BE2C (cell line): ENCODE results near the gene DCAF5.

Experiments used
- DNase-seq: peaks from one replicate; pipeline ENCODE4 v3.0.0-alpha.2; 2020
- H3K27me3 ChIP-seq: fragments of 250-450 bp; sonication (Bioruptor Pico); 2 replicates; pipeline ENCODE4 v1.5.1; 2020; ENCODE audit warnings: mild to moderate bottlenecking
- H3K36me3 ChIP-seq: fragments of 250-450 bp; sonication (Bioruptor Pico); 2 replicates; pipeline ENCODE4 v1.5.1; 2020; ENCODE audit warnings: mild to moderate bottlenecking
- H3K4me1 ChIP-seq: fragments of 250-450 bp; sonication (Bioruptor Pico); 2 replicates; pipeline ENCODE4 v1.5.1; 2020
- H3K4me3 ChIP-seq: 2 replicates; pipeline ENCODE4 v1.5.1; 2011; ENCODE audit warnings: low read depth, low read length
- H3K9me3 ChIP-seq: fragments of 250-450 bp; sonication (Bioruptor Pico); 2 replicates; pipeline ENCODE4 v1.5.1; 2020
- TF ChIP-seq, protein P1 (sequence below): IDR thresholded peaks from 2 replicates; pipeline ENCODE4 v1.5.1; 2012; ENCODE audit warnings: mild to moderate bottlenecking, low read depth, low read length

The DCAF5 gene

DNA sequence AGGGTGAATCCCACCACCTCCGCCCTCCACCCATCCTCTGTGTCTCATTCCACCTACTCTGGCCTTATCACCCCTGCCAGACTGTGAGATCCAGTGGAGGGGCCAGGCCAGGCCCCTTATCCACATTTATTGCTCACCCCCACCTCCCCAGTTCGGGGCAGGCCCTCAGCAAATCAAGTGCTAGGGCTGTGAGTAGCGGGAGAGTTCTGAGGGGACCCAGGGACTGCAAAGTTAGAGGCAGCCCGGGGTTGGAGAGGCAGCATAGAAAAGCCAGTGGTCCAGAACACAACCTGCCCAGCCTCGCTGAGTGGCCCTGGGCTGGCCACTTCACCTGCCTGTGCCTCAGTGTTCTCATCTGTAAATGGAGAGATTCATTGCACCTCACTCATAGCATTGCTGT lies 146.6 kb downstream of the DCAF5 start:
- Histone ChIP-seq H3K36me3 (no peaks in the 10 kb centered on the region), H3K27me3 (no peaks in the 10 kb centered on the region), H3K9me3 (no peaks in the 10 kb centered on the region), H3K4me1 (peaks cover 15% of the 10 kb centered on the region), H3K4me3 (no peak overlapping the region)
- TF ChIP-seq, protein P1, sequence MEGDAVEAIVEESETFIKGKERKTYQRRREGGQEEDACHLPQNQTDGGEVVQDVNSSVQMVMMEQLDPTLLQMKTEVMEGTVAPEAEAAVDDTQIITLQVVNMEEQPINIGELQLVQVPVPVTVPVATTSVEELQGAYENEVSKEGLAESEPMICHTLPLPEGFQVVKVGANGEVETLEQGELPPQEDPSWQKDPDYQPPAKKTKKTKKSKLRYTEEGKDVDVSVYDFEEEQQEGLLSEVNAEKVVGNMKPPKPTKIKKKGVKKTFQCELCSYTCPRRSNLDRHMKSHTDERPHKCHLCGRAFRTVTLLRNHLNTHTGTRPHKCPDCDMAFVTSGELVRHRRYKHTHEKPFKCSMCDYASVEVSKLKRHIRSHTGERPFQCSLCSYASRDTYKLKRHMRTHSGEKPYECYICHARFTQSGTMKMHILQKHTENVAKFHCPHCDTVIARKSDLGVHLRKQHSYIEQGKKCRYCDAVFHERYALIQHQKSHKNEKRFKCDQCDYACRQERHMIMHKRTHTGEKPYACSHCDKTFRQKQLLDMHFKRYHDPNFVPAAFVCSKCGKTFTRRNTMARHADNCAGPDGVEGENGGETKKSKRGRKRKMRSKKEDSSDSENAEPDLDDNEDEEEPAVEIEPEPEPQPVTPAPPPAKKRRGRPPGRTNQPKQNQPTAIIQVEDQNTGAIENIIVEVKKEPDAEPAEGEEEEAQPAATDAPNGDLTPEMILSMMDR = no peak
- DNase-seq = no peak

DNA sequence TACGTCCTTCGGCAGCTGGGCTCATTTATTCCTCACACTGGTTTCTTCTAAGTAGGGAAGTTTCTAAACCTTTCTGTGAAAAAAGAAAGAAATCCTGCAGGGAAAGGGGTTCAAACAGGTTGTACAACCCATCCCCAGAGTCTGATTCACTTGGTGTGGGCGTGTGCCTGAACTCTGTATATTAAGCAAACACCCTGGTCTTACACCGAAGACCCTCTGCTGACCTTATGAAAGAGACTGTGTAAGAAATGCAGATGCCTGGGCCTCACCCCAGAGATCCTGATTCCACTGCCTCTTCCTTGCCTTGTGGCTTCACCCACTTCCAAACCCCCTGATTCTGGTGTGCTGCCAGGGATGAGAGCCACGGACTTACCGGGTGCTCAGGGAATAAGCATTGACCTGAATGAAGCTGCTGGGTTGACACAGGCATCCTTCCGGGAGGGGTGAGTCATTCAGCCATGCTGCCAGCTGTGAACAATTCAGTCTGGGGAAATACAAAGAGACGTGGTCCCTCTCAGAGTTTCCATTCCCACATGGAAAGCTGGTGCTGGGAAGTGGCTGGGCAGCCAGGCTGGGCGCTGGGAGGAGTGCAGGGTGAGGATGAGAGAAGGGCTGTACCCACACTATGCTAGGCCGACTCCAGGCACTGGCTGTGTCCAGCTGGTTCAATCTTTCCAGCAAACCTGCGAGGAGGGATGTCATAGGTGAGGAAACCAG lies 147.3 kb downstream of the DCAF5 start:
- Histone ChIP-seq H3K4me1 (peaks cover 15% of the 10 kb centered on the region), H3K4me3 (no peak overlapping the region), H3K9me3 (no peaks in the 10 kb centered on the region), H3K27me3 (no peaks in the 10 kb centered on the region), H3K36me3 (no peaks in the 10 kb centered on the region)
- TF ChIP-seq, protein P1 = no peak
- DNase-seq = peak; percentile 51

DNA sequence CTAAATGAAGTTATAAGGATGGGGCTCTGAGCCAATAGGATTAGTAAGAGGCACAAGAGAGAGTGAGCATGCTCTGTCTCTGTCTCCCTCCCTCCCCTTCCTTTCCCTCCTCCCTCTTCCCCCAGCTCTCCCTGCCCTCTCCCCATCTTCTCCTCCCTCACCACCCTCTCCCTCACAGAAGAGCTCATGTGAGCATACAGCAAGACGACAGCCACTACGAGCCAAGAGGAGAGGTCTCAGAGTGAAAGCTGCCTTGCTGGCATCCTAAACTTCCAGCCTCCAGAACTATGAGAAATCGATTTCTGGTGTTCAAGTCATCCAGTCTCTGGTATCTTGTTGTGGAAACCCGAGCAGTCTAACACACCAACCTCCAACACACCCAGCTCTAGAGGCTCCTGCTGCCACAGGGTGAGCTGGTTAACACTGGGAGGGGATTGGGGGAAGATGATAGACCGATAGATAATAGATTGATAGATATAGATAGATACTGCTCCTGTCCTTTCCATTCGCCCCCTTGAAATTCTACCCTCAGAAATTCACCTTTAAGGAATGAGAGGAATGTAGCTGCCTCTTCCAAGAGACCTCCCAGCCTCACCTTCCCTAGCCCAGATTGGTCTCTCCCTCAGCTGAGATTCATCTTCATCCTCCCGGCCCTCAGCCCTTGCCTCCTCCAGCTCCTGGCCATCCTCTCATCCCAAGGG lies 148.0 kb downstream of the DCAF5 start:
- TF ChIP-seq, protein P1 = no peak
- peaks cover 15% of the 10 kb centered on the region for H3K4me1 ChIP-seq
- H3K4me3 ChIP-seq = no peak overlapping the region
- no peak for DNase-seq
- no peaks in the 10 kb centered on the region for H3K36me3 ChIP-seq
- H3K27me3 ChIP-seq = no peaks in the 10 kb centered on the region
- no peaks in the 10 kb centered on the region for H3K9me3 ChIP-seq

DNA sequence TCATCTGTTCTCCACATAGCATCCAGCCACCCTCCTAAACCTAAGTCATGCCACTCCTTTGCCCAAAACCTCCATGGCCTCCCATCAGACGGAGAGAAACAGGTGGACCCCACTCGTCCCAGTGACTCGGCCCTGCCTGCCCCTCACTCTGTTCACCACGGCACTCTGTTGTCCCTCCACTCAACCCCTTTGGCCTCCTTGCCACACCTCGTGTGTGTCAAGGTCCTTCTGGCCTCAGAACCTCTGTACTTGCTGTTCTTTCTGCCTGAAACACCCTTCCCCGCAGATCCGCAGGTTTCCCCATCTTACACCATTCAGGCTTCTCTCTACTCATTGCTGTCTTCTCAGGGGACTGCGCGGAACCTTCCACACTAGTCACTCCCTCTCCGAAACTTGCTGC lies 149.3 kb downstream of the DCAF5 start:
- no peaks in the 10 kb centered on the region for H3K36me3 ChIP-seq
- H3K4me3 ChIP-seq = no peak overlapping the region
- TF ChIP-seq, protein P1 = no peak
- no peak for DNase-seq
- H3K4me1 ChIP-seq = peaks cover 14% of the 10 kb centered on the region
- no peaks in the 10 kb centered on the region for H3K27me3 ChIP-seq
- H3K9me3 ChIP-seq = no peaks in the 10 kb centered on the region

DNA sequence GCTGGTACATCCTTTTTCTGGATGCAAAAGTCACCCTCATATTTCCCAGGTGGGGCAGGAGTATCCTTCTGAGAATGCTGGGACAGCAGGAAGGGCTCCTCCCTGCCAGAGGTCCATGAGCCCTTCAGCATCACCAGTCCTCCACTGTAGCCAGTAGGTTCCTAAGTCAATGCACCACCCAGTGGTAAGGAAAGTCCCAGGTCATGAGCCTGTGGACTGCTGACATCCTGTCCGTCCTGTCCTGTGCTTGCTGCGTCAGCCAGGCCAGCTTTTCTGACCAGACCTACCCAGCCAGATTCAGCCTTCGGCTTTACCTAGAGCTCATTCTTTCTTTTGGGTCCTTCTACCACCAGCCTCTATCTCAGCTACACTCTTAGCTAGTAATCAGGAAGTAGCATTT lies 150.8 kb downstream of the DCAF5 start:
- no peaks in the 10 kb centered on the region for H3K9me3 ChIP-seq
- no peak overlapping the region for H3K4me3 ChIP-seq
- TF ChIP-seq, protein P1 = peak; percentile 42
- no peak for DNase-seq
- H3K36me3 ChIP-seq = no peaks in the 10 kb centered on the region
- H3K4me1 ChIP-seq = peaks cover 11% of the 10 kb centered on the region
- no peaks in the 10 kb centered on the region for H3K27me3 ChIP-seq

DNA sequence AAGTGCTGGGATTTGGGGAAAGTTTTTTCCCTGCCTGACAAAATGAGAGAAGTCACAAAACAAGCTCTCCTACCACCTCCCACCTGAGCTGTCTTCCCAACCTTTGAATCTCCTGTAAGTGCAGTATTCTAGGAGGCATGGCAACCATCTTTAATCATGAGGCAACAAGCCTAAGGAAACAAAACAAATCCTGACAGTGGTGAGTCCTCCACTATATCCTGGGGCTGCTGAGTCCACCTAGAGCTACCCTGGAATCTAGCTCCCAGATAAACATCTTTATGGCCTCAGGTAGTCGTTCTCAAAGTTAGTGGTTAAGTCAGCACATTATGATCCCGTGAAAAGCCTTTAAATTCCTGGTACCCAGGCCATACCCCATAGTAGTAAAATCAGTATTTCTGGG lies 151.5 kb downstream of the DCAF5 start:
- no peak for DNase-seq
- TF ChIP-seq, protein P1 = no peak

More for the DNA sequence above, 151.5 kb downstream of the DCAF5 start:
- Histone ChIP-seq H3K27me3 (no peaks in the 10 kb centered on the region), H3K4me1 (peaks cover 11% of the 10 kb centered on the region), H3K36me3 (no peaks in the 10 kb centered on the region), H3K9me3 (no peaks in the 10 kb centered on the region), H3K4me3 (no peak overlapping the region)
